Uterus (tissue), 2 donors: ENCODE results near the gene ERC2.

Source experiments
- CTCF ChIP-seq, 4 experiments: fragments of 200-600 bp in 2 of 4; fragments of 450-650 bp in 2 of 4; sonication (generic) in 2 of 4; IDR thresholded peaks; one replicate each; pipeline ENCODE4 v1.5.1; 2016 to 2019; ENCODE audit warnings: antibody characterized with exemption in 4 of 4, mild to moderate bottlenecking in 2 of 4, moderate library complexity in 1 of 4
- POLR2A ChIP-seq, 2 donors: fragments of 450-650 bp; IDR thresholded peaks; one replicate each; pipeline ENCODE4 v1.6.1; 2016; ENCODE audit warnings: antibody characterized with exemption in 2 of 2, mild to moderate bottlenecking in 1 of 2, moderate library complexity in 1 of 2

- TF ChIP-seq POLR2A (IDR thresholded peaks at IDR 0.05): no peak
- peak in 2 of 4 experiments; percentile 8 to 10 for TF ChIP-seq CTCF (IDR thresholded peaks at IDR 0.05)
Observed at GRCh38 chr3:55549177-55549576, 919.1 kb downstream of the ERC2 start.
